C1 segment of cervical spinal cord (tissue), 14 donors: Measurements from ENCODE around the gene LGALS3.

ENCODE experiments used
- DNase-seq, 14 donors: peaks; one replicate each; lab custom pipeline; 2025; lab: John Stamatoyannopoulos, UW

Gene LGALS3

GRCh38 chr14:55130196-55130550 lies 1.1 kb downstream of the LGALS3 start:
- DNase-seq: no peak

DNA sequence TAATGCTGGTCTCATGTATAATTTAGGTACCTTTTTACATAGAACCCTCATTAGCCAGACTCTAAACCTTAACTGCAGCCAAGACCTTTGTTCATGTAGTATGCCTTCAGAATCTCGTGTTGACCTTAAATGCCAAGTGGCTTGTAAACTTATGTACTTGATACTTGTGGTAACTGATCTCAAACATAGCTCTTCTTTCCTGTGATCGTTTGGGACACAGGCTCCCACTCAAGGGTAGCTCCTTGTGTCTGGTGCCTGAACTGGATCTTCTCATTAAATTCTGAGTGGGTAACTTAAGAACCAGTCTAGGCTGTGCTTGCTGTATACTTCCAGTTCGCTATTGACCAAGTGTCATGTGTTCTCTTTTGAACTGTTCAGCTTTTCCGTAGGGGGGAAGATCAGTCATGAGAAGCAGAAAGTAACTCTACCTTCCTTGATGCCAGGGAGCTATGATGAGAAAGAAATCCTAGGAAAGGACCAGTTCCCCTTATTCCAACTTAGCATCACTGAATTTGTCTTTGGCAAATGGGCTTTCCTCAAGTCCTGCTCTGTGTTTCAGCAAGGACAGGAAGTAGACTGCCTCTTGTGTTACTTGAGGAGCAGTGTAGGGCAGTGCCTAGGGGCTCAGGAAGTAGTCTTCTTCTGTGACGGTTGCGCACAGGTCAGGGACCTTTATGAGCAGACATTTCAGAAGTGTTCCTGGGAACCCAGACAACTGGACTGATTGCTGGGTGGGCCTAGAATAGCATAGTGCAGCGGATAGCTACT lies 2.5 kb downstream of the LGALS3 start:
- DNase-seq: no peak

DNA sequence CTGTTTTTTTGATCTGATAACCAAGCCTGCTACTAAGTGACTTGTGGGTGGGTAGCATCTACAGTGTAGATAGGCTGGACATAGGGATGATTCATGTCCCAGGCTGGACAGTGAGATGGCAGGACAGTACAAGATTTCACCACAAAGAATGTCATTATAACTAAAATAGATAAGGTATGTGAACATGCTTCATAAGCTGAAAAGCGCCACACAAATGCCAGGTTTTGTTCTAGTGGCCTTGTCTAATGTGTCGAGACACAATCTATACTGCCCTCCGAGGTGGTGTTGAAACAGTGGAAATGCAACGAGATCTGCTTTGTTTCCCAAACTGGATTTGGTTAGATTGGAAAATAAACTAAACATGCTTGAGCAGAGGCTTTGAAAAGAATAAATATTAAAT lies 4.4 kb downstream of the LGALS3 start:
- DNase-seq: no peak

GRCh38 chr14:55136241-55136640 lies 7.2 kb downstream of the LGALS3 start:
- no peak for DNase-seq

DNA sequence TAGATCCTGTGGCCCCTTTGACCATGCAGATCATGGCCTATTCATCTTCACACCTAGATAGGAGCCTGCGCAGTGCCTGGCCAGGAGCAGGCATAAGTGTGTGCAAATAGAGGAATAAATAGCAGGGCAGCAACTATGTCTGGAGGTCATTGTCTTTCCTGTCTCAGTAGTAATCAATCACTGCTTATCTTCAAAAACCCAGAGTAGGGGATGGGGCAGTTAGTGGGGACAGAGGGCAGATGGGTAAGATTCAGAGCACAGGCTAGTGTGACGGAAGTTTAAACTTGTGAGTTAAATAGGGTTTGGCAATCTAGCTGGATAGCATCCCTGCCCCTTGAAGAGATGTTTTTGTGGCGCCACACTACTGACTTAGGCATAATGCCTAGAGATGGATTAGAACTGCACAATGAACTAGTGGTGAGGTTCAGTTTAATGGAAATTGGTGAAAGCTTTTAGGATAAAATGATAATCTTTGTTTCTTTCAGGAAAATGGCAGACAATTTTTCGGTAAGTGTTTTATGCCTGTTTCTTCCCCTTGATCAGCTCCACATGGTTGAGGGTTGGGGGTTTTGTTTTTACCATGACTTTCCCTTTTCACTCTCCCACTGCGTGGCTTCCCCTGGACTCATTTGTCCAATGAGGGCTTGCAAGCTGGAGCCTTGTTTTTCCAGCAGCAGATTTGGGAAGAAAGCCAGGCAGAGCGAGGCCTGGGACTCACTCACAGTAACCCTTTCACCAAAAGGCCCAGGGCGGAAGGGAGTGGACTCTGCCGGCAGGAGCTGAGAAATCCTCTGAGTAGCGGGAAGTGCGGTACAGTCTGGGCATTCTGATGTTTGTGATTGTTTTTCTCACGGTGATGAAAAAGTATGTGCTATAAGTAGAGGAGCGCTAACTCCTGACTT lies 8.1 kb downstream of the LGALS3 start:
- peak in 11 of 14 donors; percentile 17 to 72 (median 54) for DNase-seq

DNA sequence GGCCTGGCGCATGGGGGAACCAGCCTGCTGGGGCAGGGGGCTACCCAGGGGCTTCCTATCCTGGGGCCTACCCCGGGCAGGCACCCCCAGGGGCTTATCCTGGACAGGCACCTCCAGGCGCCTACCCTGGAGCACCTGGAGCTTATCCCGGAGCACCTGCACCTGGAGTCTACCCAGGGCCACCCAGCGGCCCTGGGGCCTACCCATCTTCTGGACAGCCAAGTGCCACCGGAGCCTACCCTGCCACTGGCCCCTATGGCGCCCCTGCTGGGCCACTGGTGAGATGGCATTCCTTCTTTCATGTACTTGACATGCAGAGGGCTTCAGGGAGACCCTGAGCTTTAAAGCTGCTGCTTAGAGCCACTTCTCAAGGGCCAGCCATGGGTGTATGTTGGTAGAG lies 9.0 kb downstream of the LGALS3 start:
- no peak for DNase-seq

GRCh38 chr14:55139141-55139540 lies 10.1 kb downstream of the LGALS3 start:
- DNase-seq: no peak

- no peak for DNase-seq
These were observed 10.9 kb downstream of the LGALS3 start for GRCh38 chr14:55139696-55140509.

- DNase-seq: no peak
These were observed 12.8 kb downstream of the LGALS3 start for GRCh38 chr14:55141825-55142224.

GRCh38 chr14:55142466-55142865 lies 13.4 kb downstream of the LGALS3 start:
- DNase-seq: no peak

GRCh38 chr14:55146425-55146824 lies 17.4 kb downstream of the LGALS3 start:
- no peak for DNase-seq

GRCh38 chr14:55151601-55152000 lies 22.5 kb downstream of the LGALS3 start:
- no peak for DNase-seq

- no peak for DNase-seq
These were observed 23.2 kb downstream of the LGALS3 start for GRCh38 chr14:55152052-55152753.

DNA sequence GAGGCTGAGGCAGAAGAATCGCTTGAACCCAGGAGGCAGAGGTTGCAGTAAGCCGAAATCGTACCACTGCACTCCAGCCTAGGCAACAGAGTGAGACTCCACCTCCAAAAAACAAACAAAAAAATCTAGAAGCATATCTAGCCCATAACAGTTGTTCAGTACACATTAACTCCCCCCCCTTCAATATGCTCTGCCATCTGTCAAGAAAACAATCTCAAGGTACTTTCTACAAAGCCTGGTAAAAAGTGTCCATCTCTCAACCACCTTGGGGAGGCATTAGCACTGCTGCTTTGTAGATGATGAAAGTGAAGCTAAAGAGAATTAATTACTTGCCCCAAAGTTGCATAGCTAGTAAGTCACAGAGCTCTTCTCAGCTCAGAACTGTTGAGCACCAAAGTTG lies 24.9 kb downstream of the LGALS3 start:
- DNase-seq: peak in 1 of 14 donors; percentile 21

DNA sequence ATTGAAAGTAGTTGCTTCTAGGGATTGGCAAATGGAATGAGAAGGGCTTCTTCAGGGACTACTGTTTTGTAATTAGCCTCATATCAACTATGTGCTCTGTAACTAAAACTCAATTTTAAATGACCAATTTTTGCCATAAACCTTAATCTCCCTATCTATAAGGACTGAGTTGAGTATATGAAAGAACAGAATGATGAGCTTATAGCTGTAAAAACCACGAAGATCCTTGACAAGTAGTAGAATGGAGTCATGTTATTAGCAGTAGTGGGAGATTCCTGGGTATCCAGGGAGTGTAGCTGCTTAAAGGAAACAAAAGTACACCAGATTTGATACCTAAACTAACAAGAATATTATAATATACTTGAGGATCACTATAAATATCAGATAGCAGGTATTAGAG lies 28.0 kb downstream of the LGALS3 start:
- no peak for DNase-seq

DNA sequence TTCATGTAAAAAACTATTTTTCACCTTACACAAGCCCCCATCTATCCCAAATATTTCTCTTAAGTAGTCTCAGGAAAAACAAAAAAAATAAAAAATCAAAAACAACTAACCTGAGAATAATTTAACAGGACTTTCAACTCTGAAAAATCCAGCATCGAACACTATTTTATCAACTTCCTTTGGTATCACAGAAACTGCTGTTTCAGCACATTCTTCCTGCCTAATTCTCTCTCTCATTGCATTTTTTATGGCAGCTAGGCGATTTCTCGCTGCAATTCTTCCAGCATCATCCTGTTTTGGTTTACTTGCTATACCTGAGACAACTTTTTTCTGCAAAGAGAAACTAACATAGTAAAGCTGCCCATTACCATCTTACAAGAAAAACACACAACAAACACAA lies 29.4 kb downstream of the LGALS3 start:
- no peak for DNase-seq

- no peak for DNase-seq
These were observed 31.9 kb downstream of the LGALS3 start for GRCh38 chr14:55160989-55161388.

DNA sequence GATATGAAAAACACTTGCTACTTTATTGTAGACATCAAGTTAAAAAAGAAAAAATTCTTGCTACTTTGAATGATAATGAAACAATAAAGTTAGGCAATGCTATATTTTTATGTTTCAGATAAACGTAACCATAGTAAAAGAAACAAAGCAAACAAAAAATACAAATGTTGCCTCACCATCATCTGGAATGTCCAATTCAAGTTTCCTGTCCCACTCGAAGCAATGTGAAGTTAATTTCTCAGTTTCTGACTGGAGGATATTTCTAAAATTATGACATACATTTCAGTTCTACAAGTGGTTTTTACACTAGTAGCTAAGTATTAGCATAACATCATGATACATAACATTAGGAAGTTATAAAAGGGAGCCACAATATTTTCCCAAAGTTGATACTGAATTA lies 41.5 kb downstream of the LGALS3 start:
- DNase-seq: no peak

- DNase-seq: no peak
These were observed 51.0 kb downstream of the LGALS3 start for GRCh38 chr14:55180006-55180405.

- no peak for DNase-seq
These were observed 51.4 kb downstream of the LGALS3 start for GRCh38 chr14:55180434-55180833.

GRCh38 chr14:55188686-55189295 lies 59.7 kb downstream of the LGALS3 start:
- DNase-seq: no peak
